ENCODE results near the gene CFAP46. TPM values are rescaled to one million over a fixed set of nuclear protein-coding genes. Genes with fewer than 3 reads are reported as not detected.

The CFAP46 gene
- total RNA-seq, 1 donor from 2014 or later: 1.3 TPM

GRCh38 chr10:132779549-132780294 lies 162.6 kb downstream of the CFAP46 start:
- Histone ChIP-seq H2AFZ (ENCODE audit: low read depth, low read length) (no peak overlapping the region), H3K4me1 (ENCODE audit: insufficient read depth, low read length) (peaks cover 2% of the 10 kb centered on the region), H4K20me1 (ENCODE audit: insufficient read depth, low read length) (peaks cover 13% of the 10 kb centered on the region), H3K36me3 (ENCODE audit: insufficient read depth, low read length) (peaks cover 2% of the 10 kb centered on the region), H3K79me2 (ENCODE audit: insufficient read depth, low read length) (no peaks in the 10 kb centered on the region), H3K27ac (ENCODE audit: low read depth, low read length) (no peak overlapping the region), H3K4me3 (ENCODE audit: insufficient read depth, low read depth, low read length) (no peak overlapping the region), H3K27me3 (ENCODE audit: insufficient read depth, low read length) (peaks cover 16% of the 10 kb centered on the region), H3K9me3 (ENCODE audit: insufficient read depth, low read depth, low read length) (no peaks in the 10 kb centered on the region), H3K9ac (ENCODE audit: low read length) (no peak overlapping the region), H3K4me2 (ENCODE audit: low read length) (no peak overlapping the region)
- Mint-ChIP-seq H3K4me1 (ENCODE audit: low read depth, unreplicated experiment) (no peaks in the 10 kb centered on the region), H3K36me3 (ENCODE audit: low read depth, unreplicated experiment) (peaks cover 14% of the 10 kb centered on the region), H3K4me3 (ENCODE audit: unreplicated experiment) (no peak overlapping the region), H3K27me3 (ENCODE audit: low read depth, unreplicated experiment) (peaks cover 23% of the 10 kb centered on the region), H3K27ac (ENCODE audit: unreplicated experiment) (no peak overlapping the region), H3K9me3 (ENCODE audit: unreplicated experiment) (peaks cover 10% of the 10 kb centered on the region)
- no peak for TF ChIP-seq EZH2 (IDR thresholded peaks at IDR 0.05; ENCODE audit: insufficient read depth, low read length)
- TF ChIP-seq, protein P1, sequence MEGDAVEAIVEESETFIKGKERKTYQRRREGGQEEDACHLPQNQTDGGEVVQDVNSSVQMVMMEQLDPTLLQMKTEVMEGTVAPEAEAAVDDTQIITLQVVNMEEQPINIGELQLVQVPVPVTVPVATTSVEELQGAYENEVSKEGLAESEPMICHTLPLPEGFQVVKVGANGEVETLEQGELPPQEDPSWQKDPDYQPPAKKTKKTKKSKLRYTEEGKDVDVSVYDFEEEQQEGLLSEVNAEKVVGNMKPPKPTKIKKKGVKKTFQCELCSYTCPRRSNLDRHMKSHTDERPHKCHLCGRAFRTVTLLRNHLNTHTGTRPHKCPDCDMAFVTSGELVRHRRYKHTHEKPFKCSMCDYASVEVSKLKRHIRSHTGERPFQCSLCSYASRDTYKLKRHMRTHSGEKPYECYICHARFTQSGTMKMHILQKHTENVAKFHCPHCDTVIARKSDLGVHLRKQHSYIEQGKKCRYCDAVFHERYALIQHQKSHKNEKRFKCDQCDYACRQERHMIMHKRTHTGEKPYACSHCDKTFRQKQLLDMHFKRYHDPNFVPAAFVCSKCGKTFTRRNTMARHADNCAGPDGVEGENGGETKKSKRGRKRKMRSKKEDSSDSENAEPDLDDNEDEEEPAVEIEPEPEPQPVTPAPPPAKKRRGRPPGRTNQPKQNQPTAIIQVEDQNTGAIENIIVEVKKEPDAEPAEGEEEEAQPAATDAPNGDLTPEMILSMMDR (IDR thresholded peaks at IDR 0.05; ENCODE audit: insufficient read depth, low read depth, low read length): no peak
- no peak for DNase-seq (ENCODE audit: low read depth)
- no peak for FAIRE-seq

DNA sequence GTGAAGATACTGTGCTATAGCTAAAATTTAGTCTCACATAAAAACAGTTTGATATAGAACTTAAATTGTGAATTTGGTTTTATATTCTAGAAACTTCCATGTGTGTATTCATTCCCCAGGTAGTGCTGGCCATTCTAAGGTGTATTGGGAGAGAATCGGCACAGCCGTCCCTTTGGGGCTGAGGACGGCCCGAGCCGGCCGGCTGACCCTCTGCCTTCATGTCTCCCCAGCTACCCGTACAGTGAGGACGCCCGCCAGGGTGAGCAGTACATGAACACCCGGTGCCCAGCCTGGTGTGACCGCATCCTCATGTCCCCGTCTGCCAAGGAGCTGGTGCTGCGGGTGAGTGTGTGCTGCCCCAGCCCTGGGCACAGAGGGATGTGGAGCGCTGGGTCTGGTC lies 164.9 kb downstream of the CFAP46 start:
- Histone ChIP-seq H3K4me2 (ENCODE audit: low read length) (no peak overlapping the region), H2AFZ (ENCODE audit: low read depth, low read length) (no peak overlapping the region), H3K4me3 (ENCODE audit: insufficient read depth, low read depth, low read length) (no peak overlapping the region), H3K79me2 (ENCODE audit: insufficient read depth, low read length) (no peaks in the 10 kb centered on the region), H3K4me1 (ENCODE audit: insufficient read depth, low read length) (no peaks in the 10 kb centered on the region), H4K20me1 (ENCODE audit: insufficient read depth, low read length) (no peaks in the 10 kb centered on the region), H3K27ac (ENCODE audit: low read depth, low read length) (no peak overlapping the region), H3K9ac (ENCODE audit: low read length) (no peak overlapping the region), H3K27me3 (ENCODE audit: insufficient read depth, low read length) (no peaks in the 10 kb centered on the region), H3K36me3 (ENCODE audit: insufficient read depth, low read length) (no peaks in the 10 kb centered on the region), H3K9me3 (ENCODE audit: insufficient read depth, low read depth, low read length) (no peaks in the 10 kb centered on the region)
- no peak for FAIRE-seq
- peaks cover 7% of the 10 kb centered on the region for H3K27me3 Mint-ChIP-seq (ENCODE audit: low read depth, unreplicated experiment)
- no peak for DNase-seq (ENCODE audit: low read depth)
- no peaks in the 10 kb centered on the region for H3K9me3 Mint-ChIP-seq (ENCODE audit: unreplicated experiment)
- H3K36me3 Mint-ChIP-seq (ENCODE audit: low read depth, unreplicated experiment): peaks cover 6% of the 10 kb centered on the region
- TF ChIP-seq, protein P1 (IDR thresholded peaks at IDR 0.05; ENCODE audit: insufficient read depth, low read depth, low read length): no peak
- no peak for TF ChIP-seq EZH2 (IDR thresholded peaks at IDR 0.05; ENCODE audit: insufficient read depth, low read length)
- no peaks in the 10 kb centered on the region for H3K4me1 Mint-ChIP-seq (ENCODE audit: low read depth, unreplicated experiment)
- H3K27ac Mint-ChIP-seq (ENCODE audit: unreplicated experiment): no peak overlapping the region
- H3K4me3 Mint-ChIP-seq (ENCODE audit: unreplicated experiment): no peak overlapping the region

DNA sequence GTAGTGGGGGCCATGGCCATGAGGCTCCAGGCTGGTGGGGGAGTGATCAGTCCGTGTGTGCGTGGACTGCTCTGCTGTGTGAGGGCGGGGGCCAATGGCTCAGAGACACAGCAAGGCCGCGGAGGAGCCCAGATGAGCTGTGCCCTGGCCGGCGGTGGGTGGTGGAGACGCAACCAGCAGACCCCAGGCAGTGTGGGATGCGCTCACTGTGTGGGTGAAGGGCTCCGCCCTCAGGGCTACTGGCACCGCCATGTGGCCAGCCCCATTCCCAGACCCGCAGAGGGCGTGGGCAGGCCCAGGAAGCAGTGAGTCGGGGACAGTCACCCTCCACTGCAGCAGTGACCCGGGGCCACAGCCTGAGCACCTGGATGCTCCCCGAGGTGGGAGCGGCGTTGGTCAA lies 165.5 kb downstream of the CFAP46 start:
- Histone ChIP-seq H3K79me2 (ENCODE audit: insufficient read depth, low read length) (no peaks in the 10 kb centered on the region), H3K36me3 (ENCODE audit: insufficient read depth, low read length) (no peaks in the 10 kb centered on the region), H3K4me3 (ENCODE audit: insufficient read depth, low read depth, low read length) (no peak overlapping the region), H3K9ac (ENCODE audit: low read length) (no peak overlapping the region), H4K20me1 (ENCODE audit: insufficient read depth, low read length) (no peaks in the 10 kb centered on the region), H3K9me3 (ENCODE audit: insufficient read depth, low read depth, low read length) (no peaks in the 10 kb centered on the region), H3K4me1 (ENCODE audit: insufficient read depth, low read length) (no peaks in the 10 kb centered on the region), H2AFZ (ENCODE audit: low read depth, low read length) (no peak overlapping the region), H3K27ac (ENCODE audit: low read depth, low read length) (no peak overlapping the region), H3K27me3 (ENCODE audit: insufficient read depth, low read length) (no peaks in the 10 kb centered on the region), H3K4me2 (ENCODE audit: low read length) (no peak overlapping the region)
- H3K27ac Mint-ChIP-seq (ENCODE audit: unreplicated experiment): no peak overlapping the region
- no peaks in the 10 kb centered on the region for H3K9me3 Mint-ChIP-seq (ENCODE audit: unreplicated experiment)
- no peak for FAIRE-seq
- TF ChIP-seq EZH2 (IDR thresholded peaks at IDR 0.05; ENCODE audit: insufficient read depth, low read length): no peak
- TF ChIP-seq, protein P1 (IDR thresholded peaks at IDR 0.05; ENCODE audit: insufficient read depth, low read depth, low read length): no peak
- no peak for DNase-seq (ENCODE audit: low read depth)
- H3K4me1 Mint-ChIP-seq (ENCODE audit: low read depth, unreplicated experiment): no peaks in the 10 kb centered on the region
- peaks cover 5% of the 10 kb centered on the region for H3K27me3 Mint-ChIP-seq (ENCODE audit: low read depth, unreplicated experiment)
- H3K4me3 Mint-ChIP-seq (ENCODE audit: unreplicated experiment): no peak overlapping the region
- peaks cover 4% of the 10 kb centered on the region for H3K36me3 Mint-ChIP-seq (ENCODE audit: low read depth, unreplicated experiment)

Measured in astrocyte (in vitro differentiated cells and primary cell).